OCI-LY7 (cell line): ENCODE results near the gene ADCY9. TPM values are rescaled to one million over a fixed set of nuclear protein-coding genes. Genes with fewer than 3 reads are reported as not detected.

Experiments used
- BruUV-seq: library from RNA; stranded (reverse); fragments of 400-500 nt; replicated peaks from 2 replicates; lab custom pipeline; 2021; lab: Mats Ljungman, UMichigan
- CTCF ChIA-PET: fragments of 300-600 bp; sonication (Branson Sonifier 250); formaldehyde crosslinking; loops from one replicate; lab custom pipeline; 2022; ENCODE audit warnings: antibody characterized with exemption; ENCODE audit not compliant: unreplicated experiment; lab: Charles Lee
- POLR2A ChIA-PET: fragments of 300-600 bp; sonication (Branson Sonifier 250); formaldehyde crosslinking; loops from one replicate; lab custom pipeline; 2022; ENCODE audit warnings: antibody characterized with exemption; lab: Charles Lee
- DNase-seq: peaks from one replicate; pipeline ENCODE4 v3.0.0-alpha.2; 2015; ENCODE audit warnings: low spot score
- H2AFZ ChIP-seq: fragments of 200-600 bp; sonication (generic), shearing (Covaris generic); 2 replicates; pipeline ENCODE4 v1.6.1; 2014; ENCODE audit warnings: mild to moderate bottlenecking, antibody characterized with exemption, low read length, moderate library complexity
- H3K27ac ChIP-seq: fragments of 200-600 bp; sonication (generic); 2 replicates; pipeline ENCODE4 v1.5.1; 2014; ENCODE audit warnings: mixed run types, low read depth, mild to moderate bottlenecking, moderate library complexity, low read length, inconsistent platforms; ENCODE audit not compliant: poor library complexity, severe bottlenecking
- H3K36me3 ChIP-seq: fragments of 200-600 bp; sonication (generic); 2 replicates; pipeline ENCODE4 v1.6.1; 2014; ENCODE audit warnings: mild to moderate bottlenecking, antibody characterized with exemption, low read length, moderate library complexity, mixed read lengths; ENCODE audit not compliant: insufficient read depth
- H3K4me1 ChIP-seq: fragments of 200-600 bp; sonication (generic); 2 replicates; pipeline ENCODE4 v1.5.1; 2014; ENCODE audit warnings: mild to moderate bottlenecking, low read length; ENCODE audit not compliant: insufficient read depth, poor library complexity, severe bottlenecking
- H3K4me2 ChIP-seq: fragments of 200-600 bp; sonication (generic); 2 replicates; pipeline ENCODE4 v1.6.1; 2014; ENCODE audit warnings: mild to moderate bottlenecking, low read length
- H3K4me3 ChIP-seq: fragments of 200-600 bp; sonication (generic); 2 replicates; pipeline ENCODE4 v1.5.1; 2014; ENCODE audit warnings: mild to moderate bottlenecking, low read depth, low read length; ENCODE audit not compliant: poor library complexity, severe bottlenecking
- H3K79me2 ChIP-seq: fragments of 200-600 bp; sonication (generic); 2 replicates; pipeline ENCODE4 v1.6.1; 2016; ENCODE audit warnings: low read depth, mild to moderate bottlenecking, low read length, moderate library complexity, mixed read lengths; ENCODE audit not compliant: insufficient read depth
- H3K9me2 ChIP-seq: fragments of 200-600 bp; sonication (generic); 2 replicates; pipeline ENCODE4 v1.6.1; 2016; ENCODE audit warnings: mild to moderate bottlenecking, low read length, mixed read lengths; ENCODE audit not compliant: insufficient read depth
- H3K9me3 ChIP-seq: fragments of 200-600 bp; sonication (generic); 2 replicates; pipeline ENCODE4 v1.6.1; 2014; ENCODE audit warnings: mild to moderate bottlenecking, mixed run types, low read length, mixed read lengths
- H4K20me1 ChIP-seq: fragments of 200-600 bp; sonication (generic); 2 replicates; pipeline ENCODE4 v1.6.1; 2014; ENCODE audit warnings: mild to moderate bottlenecking, antibody characterized with exemption, low read length, moderate library complexity, mixed read lengths; ENCODE audit not compliant: insufficient read depth
- CTCF ChIP-seq: fragments of 200-600 bp; sonication (generic); conservative IDR thresholded peaks from 2 replicates; pipeline ENCODE4 v1.5.1; 2014; ENCODE audit warnings: mild to moderate bottlenecking, antibody characterized with exemption, low read length, moderate library complexity, mixed read lengths
- EZH2phosphoT487 ChIP-seq: fragments of 200-600 bp; sonication (generic); IDR thresholded peaks from 2 replicates; pipeline ENCODE4 v1.6.1; 2018; ENCODE audit warnings: low read depth, borderline replicate concordance, mild to moderate bottlenecking, mixed run types, antibody characterized with exemption, low read length, moderate library complexity, mixed read lengths
- intact Hi-C: fragments of 100-400 bp; cut with micrococcal nuclease; formaldehyde crosslinking; loops from one replicate; pipeline ENCODE4 v1.10.0; 2022; ENCODE audit not compliant: unreplicated experiment
- total RNA-seq, 2 experiments: library from RNA; depleted of rRNA in 1 of 2; stranded (reverse); fragments of >200 nt in 1 of 2; shearing (Covaris generic) in 1 of 2; gene quantifications; 2 replicates each; pipeline ENCODE4 v1.2.3, GENCODE V29; 2014 to 2022

Gene ADCY9
- total RNA-seq, 2 experiments from 2014 or later: 0.22 to 0.34 TPM

GRCh38 chr16:4008116-4008515 lies 108.1 kb downstream of the ADCY9 start:
- ChIA-PET CTCF (no interaction called here), POLR2A (no interaction called here)
- intact Hi-C loops: no loop called here
- no peak overlapping the region for H3K27ac ChIP-seq
- no peak overlapping the region for H3K4me2 ChIP-seq
- no peak overlapping the region for H3K4me3 ChIP-seq
- H3K9me3 ChIP-seq: no peaks in the 10 kb centered on the region
- no TSS peak for BruUV-seq
- no peaks in the 10 kb centered on the region for H3K79me2 ChIP-seq
- TF ChIP-seq CTCF (no peak), EZH2phosphoT487 (no peak)
- no peak for DNase-seq
- H2AFZ ChIP-seq: no peak overlapping the region
- H3K9me2 ChIP-seq: no peaks in the 10 kb centered on the region
- H3K36me3 ChIP-seq: no peaks in the 10 kb centered on the region
- H4K20me1 ChIP-seq: no peaks in the 10 kb centered on the region
- H3K4me1 ChIP-seq: no peaks in the 10 kb centered on the region

- Histone ChIP-seq H3K9me3 (no peaks in the 10 kb centered on the region), H4K20me1 (no peaks in the 10 kb centered on the region), H3K4me2 (no peak overlapping the region), H3K27ac (no peak overlapping the region), H2AFZ (no peak overlapping the region), H3K79me2 (no peaks in the 10 kb centered on the region), H3K9me2 (no peaks in the 10 kb centered on the region), H3K4me3 (no peak overlapping the region), H3K36me3 (no peaks in the 10 kb centered on the region), H3K4me1 (no peaks in the 10 kb centered on the region)
- no peak for DNase-seq
- CTCF ChIA-PET: no interaction called here
- POLR2A ChIA-PET: interaction anchor here (0.5 to 0.6 kb wide), 2 partner anchors 37 to 172 kb away, joined by 3 read pairs; no protein-coding TSS in a partner anchor
- intact Hi-C loops: no loop called here
- TF ChIP-seq CTCF: no peak
- no peak for TF ChIP-seq EZH2phosphoT487
- no TSS peak for BruUV-seq
Observed at GRCh38 chr16:4006397-4006999, 109.7 kb downstream of the ADCY9 start.

- Histone ChIP-seq H3K36me3 (no peaks in the 10 kb centered on the region), H3K4me3 (no peak overlapping the region), H3K79me2 (no peaks in the 10 kb centered on the region), H3K4me2 (no peak overlapping the region), H4K20me1 (no peaks in the 10 kb centered on the region), H3K27ac (no peak overlapping the region), H3K9me2 (no peaks in the 10 kb centered on the region), H3K9me3 (no peaks in the 10 kb centered on the region), H3K4me1 (no peaks in the 10 kb centered on the region), H2AFZ (no peak overlapping the region)
- BruUV-seq: no TSS peak
- TF ChIP-seq CTCF (no peak), EZH2phosphoT487 (no peak)
- ChIA-PET CTCF (no interaction called here), POLR2A (no interaction called here)
- intact Hi-C loops: no loop called here
- no peak for DNase-seq
Observed at GRCh38 chr16:4005731-4006130, 110.5 kb downstream of the ADCY9 start.
